ENCODE data around the gene TTYH3. TPM values are rescaled to one million over a fixed set of nuclear protein-coding genes. Genes with fewer than 3 reads are reported as not detected.

The TTYH3 gene, protein sequence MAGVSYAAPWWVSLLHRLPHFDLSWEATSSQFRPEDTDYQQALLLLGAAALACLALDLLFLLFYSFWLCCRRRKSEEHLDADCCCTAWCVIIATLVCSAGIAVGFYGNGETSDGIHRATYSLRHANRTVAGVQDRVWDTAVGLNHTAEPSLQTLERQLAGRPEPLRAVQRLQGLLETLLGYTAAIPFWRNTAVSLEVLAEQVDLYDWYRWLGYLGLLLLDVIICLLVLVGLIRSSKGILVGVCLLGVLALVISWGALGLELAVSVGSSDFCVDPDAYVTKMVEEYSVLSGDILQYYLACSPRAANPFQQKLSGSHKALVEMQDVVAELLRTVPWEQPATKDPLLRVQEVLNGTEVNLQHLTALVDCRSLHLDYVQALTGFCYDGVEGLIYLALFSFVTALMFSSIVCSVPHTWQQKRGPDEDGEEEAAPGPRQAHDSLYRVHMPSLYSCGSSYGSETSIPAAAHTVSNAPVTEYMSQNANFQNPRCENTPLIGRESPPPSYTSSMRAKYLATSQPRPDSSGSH
- total RNA-seq (100 to 1,000 TPM in 1 of 2 donors, 10 to 100 TPM in 1; 82.9 to 105 TPM), polyA plus RNA-seq (ENCODE audit: insufficient read length in 6 of 6) (100 to 1,000 TPM in 4 of 6 donors, 10 to 100 TPM in 2; 93.1 to 153 (median 120) TPM)
- long read RNA-seq, donor 1, full-length matches to known transcripts: 28 of 92 reads
- long read RNA-seq, donor 1, partial matches to known transcripts: 59 of 92 reads
- long read RNA-seq, donor 1, other reads (novel, unspliced or antisense): 5 of 92 reads
- long read RNA-seq, donor 2, full-length matches to known transcripts: 24 of 94 reads
- long read RNA-seq, donor 2, partial matches to known transcripts: 63 of 94 reads
- long read RNA-seq, donor 2, other reads (novel, unspliced or antisense): 7 of 94 reads
- long read RNA-seq, donor 3, full-length matches to known transcripts: 25 of 25 reads
- long read RNA-seq, donor 3, partial matches to known transcripts: 0 of 25 reads
- long read RNA-seq, donor 3, other reads (novel, unspliced or antisense): 0 of 25 reads
- long read RNA-seq, donor 4, partial matches to known transcripts: 0 of 5 reads
- long read RNA-seq, donor 4, other reads (novel, unspliced or antisense): 5 of 5 reads
- long read RNA-seq, donor 5, full-length matches to known transcripts: 14 of 54 reads
- long read RNA-seq, donor 5, partial matches to known transcripts: 40 of 54 reads
- long read RNA-seq, donor 5, other reads (novel, unspliced or antisense): 0 of 54 reads
- long read RNA-seq, donor 6, full-length matches to known transcripts: 14 of 109 reads
- long read RNA-seq, donor 6, partial matches to known transcripts: 95 of 109 reads
- long read RNA-seq, donor 6, other reads (novel, unspliced or antisense): 0 of 109 reads
- long read RNA-seq, donor 7, full-length matches to known transcripts: 18 of 18 reads
- long read RNA-seq, donor 7, partial matches to known transcripts: 0 of 18 reads
- long read RNA-seq, donor 7, other reads (novel, unspliced or antisense): 0 of 18 reads
- long read RNA-seq, donor 8, full-length matches to known transcripts: 47 of 105 reads
- long read RNA-seq, donor 8, partial matches to known transcripts: 51 of 105 reads
- long read RNA-seq, donor 8, other reads (novel, unspliced or antisense): 7 of 105 reads
- long read RNA-seq, donor 9: 0 reads
- long read RNA-seq, donor 10: 0 reads
- long read RNA-seq, donor 11, full-length matches to known transcripts: 36 of 68 reads
- long read RNA-seq, donor 11, partial matches to known transcripts: 32 of 68 reads
- long read RNA-seq, donor 11, other reads (novel, unspliced or antisense): 0 of 68 reads
- long read RNA-seq, donor 12, full-length matches to known transcripts: 25 of 36 reads
- long read RNA-seq, donor 12, partial matches to known transcripts: 11 of 36 reads
- long read RNA-seq, donor 12, other reads (novel, unspliced or antisense): 0 of 36 reads

DNA sequence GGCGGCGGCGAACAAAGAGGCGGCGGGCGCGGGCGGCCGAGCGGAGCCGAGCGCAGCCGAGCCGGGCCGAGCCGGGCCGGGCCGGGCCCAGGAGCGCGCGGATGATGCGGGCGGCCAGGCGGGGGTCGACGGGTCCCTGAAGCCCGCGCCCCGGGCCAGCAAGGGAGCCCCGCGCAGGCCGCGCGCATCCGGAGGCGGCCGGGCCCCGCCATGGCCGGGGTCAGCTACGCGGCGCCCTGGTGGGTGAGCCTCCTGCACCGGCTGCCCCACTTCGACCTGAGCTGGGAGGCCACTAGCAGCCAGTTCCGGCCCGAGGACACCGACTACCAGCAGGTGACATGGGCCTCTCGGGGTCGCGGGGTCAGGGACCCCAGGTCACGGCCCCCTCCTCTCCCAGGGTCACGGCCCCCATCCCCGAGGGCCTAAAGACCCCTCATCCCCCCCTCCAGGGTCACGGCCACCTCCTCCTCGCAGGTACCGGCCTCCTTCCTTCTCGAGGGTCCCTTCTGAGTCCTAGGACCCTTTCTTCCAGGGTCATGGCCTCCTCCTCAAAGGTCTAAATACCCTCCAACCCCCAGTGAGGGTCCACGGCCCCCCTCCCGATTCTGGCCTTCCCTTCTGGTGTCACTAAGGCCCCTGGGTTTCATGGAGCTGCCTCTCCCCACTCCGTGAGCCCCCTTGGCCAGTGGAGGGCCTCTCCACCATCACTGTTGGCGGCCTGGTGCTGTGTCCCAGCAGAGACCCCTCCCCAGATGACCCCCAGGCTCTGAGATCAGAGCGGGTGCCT, at the start of gene TTYH3:
TTYH3 (plus strand) TSS at position 41 of the 787 bp plus-strand sequence; CDS start at position 211, 170 bp downstream.
- peak; percentile 6 for ATAC-seq
- H3K9me3 ChIP-seq: no peaks in the 10 kb centered on the region
- peaks cover 0 to 10% of the 10 kb centered on the region in 2 donors for H3K27me3 ChIP-seq
- DNase-seq: peak in 1 of 4 donors; percentile 62
- H3K36me3 ChIP-seq: no peaks in the 10 kb centered on the region
- peak within 1 kb of the TSS; percentile 77 to 88 for H3K27ac ChIP-seq
- intact Hi-C loops (cut with DNase I): no loop called here
- TF ChIP-seq CTCF (IDR thresholded peaks at IDR 0.05): no peak
- peak within 1 kb of the TSS; percentile 82 to 85 for H3K4me3 ChIP-seq
- peaks cover 39 to 61% of the 10 kb centered on the region in 2 donors for H3K4me1 ChIP-seq

DNA sequence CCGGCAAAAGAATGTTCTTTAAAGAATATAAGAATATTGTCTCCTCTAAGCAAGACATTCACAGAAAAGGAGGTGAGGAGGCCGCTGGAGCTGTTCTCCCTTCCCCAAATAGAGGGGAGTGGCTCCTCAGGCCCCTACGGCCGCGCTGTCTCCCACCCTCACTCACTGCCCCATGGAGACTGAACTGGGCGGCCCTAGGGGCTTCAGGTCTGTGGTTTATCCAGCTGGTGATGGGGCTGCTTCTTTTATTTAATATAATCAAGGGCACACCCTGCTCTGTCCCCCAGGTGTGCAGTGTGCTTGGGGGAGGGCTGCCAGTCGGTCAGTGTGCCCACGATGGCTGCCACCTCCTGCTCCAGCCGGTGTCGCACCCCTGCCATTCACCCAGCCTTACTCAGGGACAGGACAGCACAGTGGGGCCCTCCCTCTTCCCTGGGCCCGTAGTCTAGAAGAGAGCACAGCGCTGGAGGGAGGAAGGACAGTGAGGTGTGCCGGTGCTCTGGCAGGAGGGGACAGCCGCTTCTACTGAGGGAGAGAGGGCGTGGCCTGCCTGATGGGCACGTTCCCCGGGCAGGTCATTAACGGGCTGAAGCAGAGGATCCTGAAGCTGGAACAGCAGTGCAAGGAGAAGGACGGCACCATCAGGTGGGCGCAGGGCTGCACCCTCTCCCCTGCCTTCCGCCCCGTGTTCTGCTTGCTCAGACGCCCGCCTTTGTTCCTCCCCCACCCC, 49.6 kb upstream of the TTYH3 start:
- no peak for TF ChIP-seq CTCF (IDR thresholded peaks at IDR 0.05)
- no peaks in the 10 kb centered on the region for H3K27me3 ChIP-seq
- no peak overlapping the region for H3K4me3 ChIP-seq
- no peak overlapping the region for H3K27ac ChIP-seq
- no peak for ATAC-seq
- no peaks in the 10 kb centered on the region for H3K9me3 ChIP-seq
- DNase-seq: peak in 1 of 4 donors; percentile 51
- H3K36me3 ChIP-seq: peaks cover 0 to 50% of the 10 kb centered on the region in 2 donors
- intact Hi-C loops (cut with DNase I): no loop called here
- H3K4me1 ChIP-seq: no peaks in the 10 kb centered on the region

DNA sequence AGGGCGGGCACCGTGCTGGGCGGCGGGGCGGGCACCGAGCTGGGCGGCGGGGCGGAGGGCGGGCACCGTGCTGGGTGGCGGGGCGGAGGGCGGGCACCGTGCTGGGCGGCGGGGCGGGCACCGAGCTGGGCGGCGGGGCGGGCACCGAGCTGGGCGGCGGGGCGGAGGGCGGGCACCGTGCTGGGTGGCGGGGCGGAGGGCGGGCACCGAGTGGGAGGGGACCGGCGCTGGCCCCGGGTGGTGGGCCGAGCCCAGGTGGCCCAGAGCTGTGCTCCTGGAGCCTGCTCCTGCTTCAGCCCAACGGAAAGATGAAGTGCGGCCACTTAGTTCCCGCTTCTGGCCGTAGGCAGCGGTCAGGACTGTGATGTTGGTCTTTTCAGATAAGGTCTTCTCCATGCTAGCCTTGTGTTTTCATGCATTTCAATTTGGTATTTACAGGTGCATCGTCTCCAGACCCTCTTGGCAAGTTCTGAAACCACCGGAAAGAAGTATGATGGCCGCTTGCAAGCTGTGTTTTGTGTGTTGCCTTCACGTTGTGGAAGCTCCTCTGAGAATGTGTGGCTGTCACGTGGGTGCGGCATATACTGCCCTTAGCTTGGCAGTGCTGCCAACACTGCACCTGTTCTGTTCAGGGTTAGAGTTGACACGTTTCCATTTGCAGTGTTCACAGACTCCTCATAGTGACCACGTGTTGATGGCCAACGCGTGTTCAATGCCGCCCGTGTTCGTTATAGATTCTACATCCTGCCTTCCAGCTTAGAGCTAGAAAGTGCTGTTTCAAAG, 47.8 kb upstream of the TTYH3 start:
- no peak for ATAC-seq
- Histone ChIP-seq H3K4me3 (no peak overlapping the region), H3K27ac (no peak overlapping the region), H3K27me3 (no peaks in the 10 kb centered on the region), H3K4me1 (no peaks in the 10 kb centered on the region), H3K9me3 (no peaks in the 10 kb centered on the region), H3K36me3 (peaks cover 0 to 53% of the 10 kb centered on the region in 2 donors)
- DNase-seq: peak in 1 of 4 donors; percentile 45
- TF ChIP-seq CTCF (IDR thresholded peaks at IDR 0.05): no peak
- intact Hi-C loops (cut with DNase I): no loop called here

Data from left lung (tissue), 14 donors.